Pancreas (tissue), 10 donors: ENCODE results near the gene ARL3. TPM values are rescaled to one million over a fixed set of nuclear protein-coding genes. Genes with fewer than 3 reads are reported as not detected.

ENCODE experiments used
- ATAC-seq, 4 donors: fragments of 200-7000 bp; cut with Tn5 transposase; one replicate each; pipeline versions ENCODE4 v1.8.0 to v1.9.1; 2020; ENCODE audit warnings: mild to moderate bottlenecking in 4 of 4, moderate library complexity in 4 of 4
- DNase-seq, 6 donors: peaks; one replicate each; pipeline ENCODE4 v3.0.0-alpha.2; 2020
- FAIRE-seq: peaks from 2 replicates; lab custom pipeline; 2012; peaks lifted over from hg19 to GRCh38; lab: Jason Lieb, UNC
- H3K27ac ChIP-seq, 4 donors: fragments of 200-600 bp; sonication (generic); 1 replicate in 3 of 4; 2 replicates in 1 of 4; pipeline versions ENCODE4 v1.5.0 to v1.8.0; 2020
- H3K27me3 ChIP-seq, 4 donors: fragments of 200-600 bp; one replicate each; pipeline ENCODE4 v1.8.0; 2021
- H3K36me3 ChIP-seq, 3 donors: fragments of 200-600 bp; sonication (generic) in 1 of 3; one replicate each; pipeline versions ENCODE4 v1.5.0 to v1.8.0; 2020 to 2021
- H3K4me1 ChIP-seq, 3 donors: fragments of 200-600 bp; one replicate each; pipeline ENCODE4 v1.8.0; 2021
- H3K4me3 ChIP-seq, 4 donors: fragments of 200-600 bp; sonication (generic) in 2 of 4; one replicate each; pipeline versions ENCODE4 v1.5.0 to v1.8.0; 2020 to 2021
- H3K9me3 ChIP-seq, 4 donors: fragments of 200-600 bp; one replicate each; pipeline ENCODE4 v1.8.0; 2021
- WGBS, 2 donors: extraction: QIAGEN DNeasy Blood & Tissue Kit; methylation state at CpG; one replicate each; pipeline ENCODE4 v1.1.7; 2013; 5-methylcytosine and 5-hydroxymethylcytosine counted together
- intact Hi-C, 3 donors: fragments of 100-400 bp; cut with DNase I; formaldehyde crosslinking; loops; one replicate each; pipeline versions ENCODE4 v1.11.1 to v1.14.2; 2022
- polyA plus RNA-seq, 2 donors: library from polyadenylated mRNA; stranded (reverse); fragments of 200-250 nt; gene quantifications; one replicate each; pipeline ENCODE4 v1.2.3, GENCODE V29; 2013
- total RNA-seq, 6 donors: library from RNA; stranded (reverse); fragmentation: NEBNext Ultra II Directional in 4 of 6; extraction: Animal tissue kit (Norgen Biotek cat#: 25700) in 4 of 6; gene quantifications; one replicate each; pipeline versions ENCODE4 v1.2.1 to v1.2.4, GENCODE V29; 2021 to 2023
- TF ChIP-seq, protein P1 (sequence below), 4 donors: fragments of 200-600 bp; sonication (generic) in 3 of 4; IDR thresholded peaks; one replicate each; pipeline versions ENCODE4 v1.5.0 to v1.8.0; 2021; ENCODE audit warnings: antibody characterized with exemption in 4 of 4
- donor health status: healthy with polysubstance abuse.
- donor health status: DM: no; HTN: no; CAD: no; lungs with moderate emphysema.
- donor health status: DM: no; HTN: no; CAD: no.
- donor health status: control.
- donor health status: control.
- donor health status: Bipolar disorder and iron deficiency.
- donor health status: DM: yes; HTN: yes; CAD: no.
- donor health status: DM: no; HTN: no; CAD: no.
- donor health status: DM: no; HTN: no; CAD: no.
- donor health status: DM: yes; HTN: yes; CAD: no.

ARL3 gene
- total and polyA plus RNA-seq, 8 donors: 2.4 to 8.0 (median 3.1) TPM

DNA sequence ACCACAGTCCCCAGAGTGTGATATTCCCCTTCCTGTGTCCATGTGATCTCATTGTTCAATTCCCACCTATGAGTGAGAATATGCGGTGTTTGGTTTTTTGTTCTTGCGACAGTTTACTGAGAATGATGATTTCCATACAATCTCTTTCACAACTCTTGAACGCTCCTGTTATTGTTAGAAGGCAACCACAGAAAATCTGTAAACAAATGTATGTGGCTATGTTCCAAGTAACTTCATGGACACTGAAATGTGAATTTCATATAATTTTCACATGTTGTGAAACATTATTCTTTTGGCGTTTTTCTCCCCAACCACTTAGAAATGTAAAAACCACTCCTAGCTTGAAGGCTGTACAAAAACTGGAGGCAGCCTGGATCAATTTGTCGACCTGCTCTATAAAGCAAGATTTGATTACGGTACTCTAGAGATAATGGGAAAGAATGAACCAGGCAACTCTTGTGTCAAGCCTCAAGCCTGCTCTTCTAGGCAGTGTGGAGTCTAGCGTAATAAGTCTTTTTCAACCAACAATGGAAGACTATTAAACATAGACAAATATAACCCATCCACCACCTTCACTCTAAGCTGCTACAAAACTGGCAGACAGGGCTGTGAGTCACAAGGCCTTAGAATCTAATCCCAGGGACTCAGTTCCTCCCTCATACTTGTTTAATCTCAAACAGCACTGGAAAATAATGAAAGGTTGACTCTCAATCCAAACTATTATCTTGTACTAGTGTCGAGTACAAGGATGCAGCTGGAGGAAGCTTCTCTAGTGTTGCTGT lies 22.7 kb downstream of the ARL3 start:
- WGBS, 2 donors: 82 to 87% methylated on average over 8 of the region's 8 CpGs
- DNase-seq (no peak), FAIRE-seq (no peak), ATAC-seq (no peak)
- intact Hi-C loops: no loop called here
- no peaks in the 10 kb centered on the region for H3K36me3 ChIP-seq
- no peaks in the 10 kb centered on the region for H3K27me3 ChIP-seq
- TF ChIP-seq, protein P1, sequence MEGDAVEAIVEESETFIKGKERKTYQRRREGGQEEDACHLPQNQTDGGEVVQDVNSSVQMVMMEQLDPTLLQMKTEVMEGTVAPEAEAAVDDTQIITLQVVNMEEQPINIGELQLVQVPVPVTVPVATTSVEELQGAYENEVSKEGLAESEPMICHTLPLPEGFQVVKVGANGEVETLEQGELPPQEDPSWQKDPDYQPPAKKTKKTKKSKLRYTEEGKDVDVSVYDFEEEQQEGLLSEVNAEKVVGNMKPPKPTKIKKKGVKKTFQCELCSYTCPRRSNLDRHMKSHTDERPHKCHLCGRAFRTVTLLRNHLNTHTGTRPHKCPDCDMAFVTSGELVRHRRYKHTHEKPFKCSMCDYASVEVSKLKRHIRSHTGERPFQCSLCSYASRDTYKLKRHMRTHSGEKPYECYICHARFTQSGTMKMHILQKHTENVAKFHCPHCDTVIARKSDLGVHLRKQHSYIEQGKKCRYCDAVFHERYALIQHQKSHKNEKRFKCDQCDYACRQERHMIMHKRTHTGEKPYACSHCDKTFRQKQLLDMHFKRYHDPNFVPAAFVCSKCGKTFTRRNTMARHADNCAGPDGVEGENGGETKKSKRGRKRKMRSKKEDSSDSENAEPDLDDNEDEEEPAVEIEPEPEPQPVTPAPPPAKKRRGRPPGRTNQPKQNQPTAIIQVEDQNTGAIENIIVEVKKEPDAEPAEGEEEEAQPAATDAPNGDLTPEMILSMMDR (IDR thresholded peaks at IDR 0.05): no peak
- no peaks in the 10 kb centered on the region for H3K9me3 ChIP-seq
- no peaks in the 10 kb centered on the region for H3K4me1 ChIP-seq
- no peak overlapping the region for H3K4me3 ChIP-seq
- H3K27ac ChIP-seq: no peak overlapping the region

DNA sequence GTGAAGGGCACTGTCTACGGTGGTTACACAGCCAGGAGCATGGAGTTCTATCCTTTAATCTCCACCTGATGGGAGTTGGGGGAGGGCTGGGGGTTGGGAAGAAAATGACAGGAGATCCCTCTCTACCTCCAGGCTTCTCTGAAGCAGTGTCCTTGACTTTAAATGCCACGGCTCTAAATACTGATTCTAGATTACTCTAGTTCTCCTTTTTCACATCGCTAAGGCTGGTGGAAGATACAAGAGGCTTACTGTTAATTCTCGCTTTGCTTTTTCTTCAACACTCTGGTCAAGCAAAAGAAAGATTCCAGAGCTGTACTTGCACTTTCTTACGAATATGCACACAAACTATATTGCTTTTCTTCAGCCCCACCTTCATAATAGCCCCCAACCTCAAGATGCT lies 30.5 kb downstream of the ARL3 start:
- ATAC-seq (no peak), DNase-seq (no peak), FAIRE-seq (no peak)
- no peaks in the 10 kb centered on the region for H3K27me3 ChIP-seq
- intact Hi-C loops: no loop called here
- no peaks in the 10 kb centered on the region for H3K36me3 ChIP-seq
- WGBS, 2 donors: 82 to 86% methylated on average over 5 of the region's 5 CpGs
- no peak overlapping the region for H3K27ac ChIP-seq
- no peaks in the 10 kb centered on the region for H3K9me3 ChIP-seq
- TF ChIP-seq, protein P1 (IDR thresholded peaks at IDR 0.05): no peak
- peaks cover 0 to 2% (median 2%) of the 10 kb centered on the region in 3 donors for H3K4me1 ChIP-seq
- no peak overlapping the region for H3K4me3 ChIP-seq

GRCh38 chr10:102682981-102683380 lies 31.2 kb downstream of the ARL3 start:
- WGBS, 2 donors: 83 to 92% methylated on average over 4 of the region's 4 CpGs
- ATAC-seq: no peak
- TF ChIP-seq, protein P1 (IDR thresholded peaks at IDR 0.05): no peak
- Histone ChIP-seq H3K9me3 (no peaks in the 10 kb centered on the region), H3K4me1 (peaks cover 0 to 10% (median 10%) of the 10 kb centered on the region in 3 donors), H3K4me3 (no peak overlapping the region), H3K27me3 (no peaks in the 10 kb centered on the region), H3K27ac (no peak overlapping the region), H3K36me3 (no peaks in the 10 kb centered on the region)
- FAIRE-seq: no peak
- no peak for DNase-seq
- intact Hi-C loops: no loop called here

DNA sequence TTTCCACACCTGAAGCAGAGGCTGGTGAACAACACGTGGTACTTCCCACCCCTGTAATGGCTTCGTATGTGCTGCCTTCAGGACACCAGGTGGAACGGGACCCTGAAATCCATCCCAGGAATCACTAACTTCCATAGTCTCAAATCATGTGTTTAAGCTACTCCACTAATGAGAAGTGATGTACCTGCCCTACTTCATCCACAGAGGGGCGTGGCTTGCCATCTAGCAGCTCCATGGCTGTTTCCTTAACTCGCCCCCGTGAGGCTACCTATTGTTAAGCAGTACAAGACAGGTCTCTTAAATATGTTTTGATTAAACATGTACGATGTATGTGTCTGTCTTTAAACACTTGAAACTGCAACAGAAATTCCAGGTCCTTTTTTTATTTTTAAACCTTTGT lies 31.8 kb downstream of the ARL3 start:
- H3K27ac ChIP-seq: no peak overlapping the region
- H3K27me3 ChIP-seq: no peaks in the 10 kb centered on the region
- H3K36me3 ChIP-seq: no peaks in the 10 kb centered on the region
- TF ChIP-seq, protein P1 (IDR thresholded peaks at IDR 0.05): no peak
- DNase-seq: no peak
- 87% methylated on average over 7 of the region's 7 CpGs for WGBS, 2 donors
- intact Hi-C loops: no loop called here
- H3K4me3 ChIP-seq: no peak overlapping the region
- H3K9me3 ChIP-seq: no peaks in the 10 kb centered on the region
- peaks cover 0 to 15% (median 12%) of the 10 kb centered on the region in 3 donors for H3K4me1 ChIP-seq
- no peak for FAIRE-seq
- ATAC-seq: no peak

GRCh38 chr10:102681696-102682095 lies 32.5 kb downstream of the ARL3 start:
- no peaks in the 10 kb centered on the region for H3K9me3 ChIP-seq
- intact Hi-C loops: no loop called here
- ATAC-seq (no peak), FAIRE-seq (no peak), DNase-seq (no peak)
- TF ChIP-seq, protein P1 (IDR thresholded peaks at IDR 0.05): no peak
- H3K36me3 ChIP-seq: no peaks in the 10 kb centered on the region
- peaks cover 0 to 17% (median 12%) of the 10 kb centered on the region in 3 donors for H3K4me1 ChIP-seq
- 86 to 93% methylated on average over 5 of the region's 5 CpGs for WGBS, 2 donors
- no peak overlapping the region for H3K27ac ChIP-seq
- no peaks in the 10 kb centered on the region for H3K27me3 ChIP-seq
- no peak overlapping the region for H3K4me3 ChIP-seq
